HG03108 (cell line): Measurements from ENCODE around the gene GALNT10.

Source experiments
- ATAC-seq: cut with Tn5 transposase; IDR thresholded peaks from one replicate; pipeline ENCODE4 v1.9.1; 2021; ENCODE audit warnings: moderate library complexity; ENCODE audit not compliant: unreplicated experiment

The GALNT10 gene

GRCh38 chr5:154260224-154260927, 69.8 kb downstream of the GALNT10 start:
- ATAC-seq, result no peak

DNA sequence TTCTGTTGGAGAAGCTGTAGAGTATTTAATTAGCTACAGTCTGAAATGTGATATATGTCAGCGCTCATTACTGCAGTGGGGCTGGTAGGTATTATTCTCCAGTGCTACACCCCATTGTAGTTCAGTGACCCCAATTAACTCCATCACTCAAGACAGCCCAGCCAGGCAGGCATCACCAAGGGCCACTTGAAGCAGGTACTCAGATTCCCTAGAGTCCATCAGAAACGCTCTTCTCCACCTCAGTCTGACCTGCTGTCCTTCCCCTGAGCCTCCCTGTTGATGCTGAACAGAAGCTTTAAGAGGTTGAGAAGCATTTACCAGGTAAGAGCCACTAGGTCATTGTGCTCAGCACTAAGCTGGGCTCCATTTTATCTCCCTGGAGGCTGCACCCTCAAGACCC, 71.8 kb downstream of the GALNT10 start:
- ATAC-seq, result no peak

- ATAC-seq, result no peak
Measured at GRCh38 chr5:154264549-154265196, 74.1 kb downstream of the GALNT10 start.

DNA sequence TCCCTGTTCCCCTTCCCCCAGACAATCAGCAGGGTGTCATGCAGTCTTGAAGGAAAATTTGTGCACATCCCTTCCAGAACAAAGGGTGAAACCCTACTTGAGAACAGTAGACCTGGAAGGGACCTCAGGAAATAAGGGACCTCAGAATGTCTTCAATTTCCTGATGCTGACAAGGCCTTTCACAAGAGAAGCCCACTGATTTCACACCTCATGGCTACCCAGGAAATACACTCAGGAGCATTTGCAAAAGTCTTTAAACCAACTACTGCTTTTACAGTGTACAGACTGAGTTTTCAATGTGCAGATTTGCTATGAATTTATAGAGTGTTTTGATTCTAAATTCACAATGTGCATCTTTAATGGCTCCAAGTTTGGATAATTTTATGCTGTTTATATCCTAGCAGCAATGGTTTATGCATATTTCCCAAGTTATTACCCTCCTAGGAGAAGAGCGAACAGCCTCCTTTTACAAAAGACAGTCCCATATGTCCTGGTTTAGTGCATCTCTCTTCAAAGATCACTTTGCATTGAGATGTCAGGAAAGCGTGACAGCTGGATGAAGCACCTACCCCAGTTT, 74.8 kb downstream of the GALNT10 start:
- no peak for ATAC-seq

DNA sequence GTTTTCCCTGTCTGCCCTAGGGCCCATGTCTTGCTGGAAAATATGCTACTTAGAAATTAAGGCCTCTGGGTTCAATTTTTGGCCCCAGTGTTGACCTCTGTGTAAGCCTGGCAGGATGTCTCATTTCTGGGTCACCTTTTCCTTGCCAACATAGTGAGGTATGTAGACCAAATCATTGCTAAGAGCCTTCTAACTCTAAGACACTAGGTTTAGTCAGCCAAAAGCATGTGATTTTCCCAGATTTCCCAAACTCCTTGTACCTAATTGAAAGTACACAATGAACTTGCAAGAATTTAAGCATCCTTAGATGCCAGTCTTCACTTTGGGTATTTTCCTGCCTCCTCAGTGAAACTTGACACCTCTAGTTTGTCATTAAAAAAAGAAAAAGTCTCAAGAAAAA, 77.0 kb downstream of the GALNT10 start:
- ATAC-seq, result no peak

- ATAC-seq, result no peak
Measured at GRCh38 chr5:154268073-154268472, 77.5 kb downstream of the GALNT10 start.

- no peak for ATAC-seq
Measured at GRCh38 chr5:154269414-154269813, 78.9 kb downstream of the GALNT10 start.

- ATAC-seq, result no peak
Measured at GRCh38 chr5:154271466-154271865, 80.9 kb downstream of the GALNT10 start.

DNA sequence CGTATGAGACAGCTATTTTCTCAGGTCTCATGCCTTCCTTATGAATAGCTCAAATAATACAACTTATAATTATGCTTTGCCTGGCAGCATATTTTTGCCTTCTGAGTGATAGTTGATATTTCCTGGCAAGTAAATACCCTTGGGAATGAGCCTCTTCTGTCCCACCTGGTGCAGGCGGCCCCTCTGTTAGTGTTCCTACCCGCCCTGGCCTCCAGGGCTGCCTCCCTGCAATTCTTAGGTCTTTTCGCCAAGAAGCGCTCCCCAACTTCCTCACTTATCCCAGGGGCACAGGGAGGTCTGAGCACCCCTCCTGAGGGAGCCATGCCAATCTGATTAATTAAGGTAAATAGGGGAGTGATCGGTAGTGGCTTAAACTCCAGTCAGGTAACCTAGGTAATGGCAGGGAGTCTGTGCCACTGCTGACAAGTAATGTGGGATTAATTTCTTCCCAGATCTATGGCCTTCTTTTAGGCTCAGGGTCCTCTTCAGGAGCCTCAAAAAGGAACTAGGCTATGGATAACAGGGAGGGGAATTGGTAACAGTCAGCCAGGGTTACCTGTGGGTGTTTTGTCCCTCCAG, 81.5 kb downstream of the GALNT10 start:
- ATAC-seq, result no peak

GRCh38 chr5:154273028-154273617, 82.6 kb downstream of the GALNT10 start:
- ATAC-seq, result peak; percentile 48

DNA sequence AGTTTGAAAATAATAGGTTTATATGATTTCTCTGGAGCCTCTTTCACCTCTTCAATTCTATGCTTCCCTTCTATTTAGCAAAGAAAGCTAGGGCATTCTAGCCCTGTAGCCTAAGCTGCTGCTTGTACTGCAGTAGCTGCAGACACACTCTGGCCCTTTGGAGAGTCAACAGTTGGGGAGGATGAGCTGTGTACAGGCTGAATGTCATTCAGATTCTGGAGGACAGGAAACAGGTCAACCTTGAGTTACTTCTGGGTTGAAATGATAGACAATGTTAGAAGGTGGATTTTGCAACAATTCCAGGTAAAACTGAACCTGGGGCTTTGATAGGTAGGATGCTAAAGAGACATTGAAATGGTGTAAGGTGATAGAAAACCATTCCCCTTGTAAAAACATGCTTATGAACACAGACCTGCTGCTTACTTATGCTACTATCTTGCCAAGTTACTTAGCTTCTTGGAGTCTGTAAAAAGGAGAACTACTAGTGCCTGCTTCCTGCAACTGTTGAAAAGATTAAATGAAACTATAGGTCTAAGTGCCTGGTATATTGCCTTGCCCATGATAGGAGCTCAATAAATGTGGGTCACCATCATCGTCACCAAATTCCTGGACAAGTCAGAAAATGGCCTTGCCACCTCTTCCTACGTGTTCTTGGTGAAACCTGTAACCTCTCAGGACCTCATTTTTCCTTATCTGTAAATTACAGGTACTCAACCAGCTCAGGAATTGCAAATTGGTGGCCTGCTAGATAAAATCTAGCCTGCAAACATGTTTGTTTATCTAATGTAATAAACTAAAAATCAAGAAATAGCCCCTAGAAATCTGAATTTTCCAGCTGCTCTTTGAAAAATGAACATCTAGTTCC, 83.7 kb downstream of the GALNT10 start:
- no peak for ATAC-seq

DNA sequence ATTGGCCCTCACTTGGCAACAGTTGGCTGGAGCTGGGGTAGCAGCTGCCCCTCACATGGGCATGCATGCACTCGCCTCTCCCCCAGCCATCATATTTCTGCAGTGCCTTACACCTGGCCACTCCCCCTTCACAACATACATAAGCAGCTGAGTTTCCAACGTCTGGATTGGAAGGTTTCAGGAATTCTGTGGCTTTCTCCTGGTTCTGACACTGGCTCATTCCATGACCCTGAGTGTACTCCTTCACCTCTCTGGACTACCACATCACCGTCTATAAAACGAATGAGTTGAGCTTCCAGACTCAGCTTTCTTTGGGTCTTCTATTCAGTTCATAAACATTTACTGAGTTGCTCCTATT, 84.3 kb downstream of the GALNT10 start:
- no peak for ATAC-seq

- ATAC-seq, result no peak
Measured at GRCh38 chr5:154275566-154275965, 85.0 kb downstream of the GALNT10 start.

- ATAC-seq, result no peak
Measured at GRCh38 chr5:154276261-154276972, 85.9 kb downstream of the GALNT10 start.

DNA sequence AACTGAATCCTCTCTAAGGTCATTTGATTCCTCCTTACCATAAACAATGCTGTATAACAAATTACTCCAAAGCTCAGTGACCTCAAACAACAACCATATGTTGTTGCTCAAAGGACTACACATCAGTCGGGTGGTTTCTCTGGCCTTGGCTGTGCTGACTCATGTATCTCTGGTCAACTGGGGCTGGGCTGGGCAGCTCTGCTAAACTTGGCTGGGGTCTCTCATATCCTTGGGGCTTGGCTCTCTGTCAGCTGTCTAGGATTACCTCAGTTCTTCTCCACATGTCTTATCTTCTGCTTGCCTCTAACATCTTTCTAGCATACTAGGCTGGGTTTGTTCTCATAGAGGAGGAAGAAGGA, 86.4 kb downstream of the GALNT10 start:
- no peak for ATAC-seq

DNA sequence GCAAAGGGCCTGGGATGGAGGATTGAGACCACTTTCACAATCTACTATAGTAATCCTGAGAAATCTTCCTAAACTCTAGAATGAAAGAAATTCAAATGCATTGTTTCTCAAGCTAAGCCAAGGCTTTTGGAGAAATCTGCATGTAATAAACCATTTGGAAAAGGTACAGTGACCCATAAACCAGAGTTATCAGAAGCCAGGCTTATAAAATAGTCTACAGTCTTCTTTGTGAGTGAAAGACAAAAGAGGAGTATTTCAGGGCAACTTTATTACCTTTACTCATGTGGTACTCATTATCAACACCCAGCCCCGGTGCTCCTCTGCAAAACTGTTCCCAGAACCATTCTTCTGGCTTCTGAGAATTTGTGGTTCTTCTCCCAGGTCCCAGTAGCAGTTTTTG, 87.0 kb downstream of the GALNT10 start:
- no peak for ATAC-seq

GRCh38 chr5:154278186-154278585, 87.7 kb downstream of the GALNT10 start:
- no peak for ATAC-seq

DNA sequence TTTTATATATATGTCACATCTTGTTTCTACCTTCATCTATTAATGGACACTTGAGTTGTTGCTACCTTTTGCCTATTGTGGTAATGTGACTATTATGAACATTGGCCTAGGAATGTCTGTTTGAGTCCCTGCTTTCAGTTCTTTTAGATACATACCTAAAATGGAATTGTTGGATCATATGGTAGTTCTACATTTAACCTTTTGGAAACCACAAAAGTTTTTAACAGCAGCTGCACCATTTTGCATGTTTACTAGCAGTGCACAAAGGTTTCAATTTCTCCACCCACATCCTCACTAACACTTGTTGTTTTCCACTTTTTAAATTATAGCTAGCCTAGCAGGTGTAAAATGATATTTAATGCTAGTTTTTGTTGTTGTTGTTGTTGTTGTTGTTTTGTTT, 88.4 kb downstream of the GALNT10 start:
- peak; percentile 59 for ATAC-seq

DNA sequence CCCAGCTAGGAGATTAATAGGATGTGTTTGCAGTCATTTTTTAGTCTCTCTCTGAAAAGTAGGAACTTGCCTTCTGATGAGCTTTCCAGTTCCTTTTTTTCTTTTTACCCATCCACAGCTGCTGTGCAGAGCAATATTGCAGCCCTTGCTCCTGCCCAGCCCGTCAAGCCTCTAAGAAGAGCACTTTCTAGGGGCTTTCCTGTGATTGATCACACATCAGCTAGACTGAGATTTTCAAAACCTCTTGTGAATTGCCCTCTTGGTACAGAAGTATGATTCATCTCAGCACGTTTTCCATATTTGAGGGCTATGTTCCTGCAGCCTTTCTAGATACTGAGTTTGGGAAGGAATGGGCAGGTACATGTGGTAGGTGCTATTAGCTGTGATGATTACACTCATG, 93.9 kb downstream of the GALNT10 start:
- peak; percentile 87 for ATAC-seq
